ENCODE results near the gene PDE11A.

GRCh38 chr2:177711483-177712265, 360.9 kb downstream of the PDE11A start:
- TF ChIP-seq POLR2A (IDR thresholded peaks at IDR 0.05) (no peak), CTCF (IDR thresholded peaks at IDR 0.05) (no peak), EP300 (IDR thresholded peaks at IDR 0.05) (no peak)
